ENCODE results near the gene DYNC1I1.

The DYNC1I1 gene

DNA sequence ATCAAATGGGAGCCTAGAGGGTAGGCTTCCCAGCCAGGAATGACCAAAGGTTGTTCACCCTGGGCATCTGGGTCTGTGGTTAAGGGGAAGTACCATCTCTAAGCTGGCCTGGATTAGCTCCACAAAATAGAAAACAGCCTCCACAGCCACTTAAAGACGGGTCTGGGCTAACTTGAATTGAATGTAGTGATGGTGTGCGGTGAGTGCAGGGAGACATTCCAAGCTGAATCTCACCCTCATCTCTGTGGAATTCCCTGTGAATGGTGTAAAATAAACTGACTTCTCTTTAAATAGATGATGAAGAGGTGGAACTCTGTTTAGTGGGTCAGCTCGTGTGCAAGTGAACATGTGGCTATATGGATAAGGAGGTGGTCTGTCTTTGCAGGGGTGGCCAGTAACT is 251.0 kb downstream of the DYNC1I1 start:
- POLR2A ChIA-PET = no interaction called here
- CTCF ChIA-PET = interaction anchor here (1.4 kb wide), 1 partner anchor 12 kb away, joined by 3 read pairs; no protein-coding TSS in a partner anchor
- TF ChIP-seq, protein P1, sequence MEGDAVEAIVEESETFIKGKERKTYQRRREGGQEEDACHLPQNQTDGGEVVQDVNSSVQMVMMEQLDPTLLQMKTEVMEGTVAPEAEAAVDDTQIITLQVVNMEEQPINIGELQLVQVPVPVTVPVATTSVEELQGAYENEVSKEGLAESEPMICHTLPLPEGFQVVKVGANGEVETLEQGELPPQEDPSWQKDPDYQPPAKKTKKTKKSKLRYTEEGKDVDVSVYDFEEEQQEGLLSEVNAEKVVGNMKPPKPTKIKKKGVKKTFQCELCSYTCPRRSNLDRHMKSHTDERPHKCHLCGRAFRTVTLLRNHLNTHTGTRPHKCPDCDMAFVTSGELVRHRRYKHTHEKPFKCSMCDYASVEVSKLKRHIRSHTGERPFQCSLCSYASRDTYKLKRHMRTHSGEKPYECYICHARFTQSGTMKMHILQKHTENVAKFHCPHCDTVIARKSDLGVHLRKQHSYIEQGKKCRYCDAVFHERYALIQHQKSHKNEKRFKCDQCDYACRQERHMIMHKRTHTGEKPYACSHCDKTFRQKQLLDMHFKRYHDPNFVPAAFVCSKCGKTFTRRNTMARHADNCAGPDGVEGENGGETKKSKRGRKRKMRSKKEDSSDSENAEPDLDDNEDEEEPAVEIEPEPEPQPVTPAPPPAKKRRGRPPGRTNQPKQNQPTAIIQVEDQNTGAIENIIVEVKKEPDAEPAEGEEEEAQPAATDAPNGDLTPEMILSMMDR (IDR thresholded peaks at IDR 0.05; ENCODE audit: control extremely low read depth, extremely low read depth, low read depth, missing control alignments) = no peak
- no peak for DNase-seq (ENCODE audit: extremely low spot score)

DNA sequence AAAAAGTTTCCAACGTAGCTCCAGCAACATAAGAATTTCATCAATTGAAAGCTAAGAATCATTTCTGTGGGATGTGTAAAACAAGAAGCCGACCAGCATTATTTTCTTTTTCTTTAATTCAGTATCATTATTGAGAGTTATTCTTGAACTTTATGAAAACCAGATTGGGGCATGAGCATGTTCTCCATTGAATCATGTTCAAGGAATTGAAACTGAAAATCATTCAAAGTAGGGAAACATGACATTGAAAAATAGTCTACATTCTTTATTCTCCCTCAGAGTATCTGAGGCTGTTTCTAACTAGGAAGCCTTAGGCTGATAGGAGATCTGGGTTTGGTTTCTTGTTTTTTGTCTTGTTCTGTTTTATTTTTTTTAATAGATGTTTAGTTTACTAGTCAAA is 253.7 kb downstream of the DYNC1I1 start:
- ChIA-PET POLR2A (no interaction called here), CTCF (no interaction called here)
- DNase-seq (ENCODE audit: extremely low spot score) = no peak
- TF ChIP-seq, protein P1 (IDR thresholded peaks at IDR 0.05; ENCODE audit: control extremely low read depth, extremely low read depth, low read depth, missing control alignments) = no peak

DNA sequence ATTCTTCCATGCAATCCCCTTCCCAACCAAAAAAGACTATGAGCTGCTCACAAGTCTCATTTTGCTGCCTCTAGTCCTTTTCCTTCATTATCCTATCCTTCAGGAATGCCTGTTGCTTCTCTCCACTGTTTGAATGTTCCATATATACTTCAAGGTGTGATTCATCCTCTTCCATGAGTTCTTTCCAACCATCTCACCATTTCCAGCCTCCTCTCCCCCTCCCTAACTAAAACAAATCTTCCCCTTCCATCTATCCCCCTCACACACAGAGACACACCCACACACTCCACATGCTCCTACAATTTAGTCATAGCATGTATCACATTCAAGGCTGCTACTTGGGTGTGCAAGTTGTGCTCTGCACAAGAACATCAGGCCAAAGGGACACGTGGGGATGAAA is 254.3 kb downstream of the DYNC1I1 start:
- DNase-seq (ENCODE audit: extremely low spot score) = no peak
- CTCF ChIA-PET = interaction anchor here (1.3 kb wide), 1 partner anchor 9 kb away, joined by 3 read pairs; no protein-coding TSS in a partner anchor

DNA sequence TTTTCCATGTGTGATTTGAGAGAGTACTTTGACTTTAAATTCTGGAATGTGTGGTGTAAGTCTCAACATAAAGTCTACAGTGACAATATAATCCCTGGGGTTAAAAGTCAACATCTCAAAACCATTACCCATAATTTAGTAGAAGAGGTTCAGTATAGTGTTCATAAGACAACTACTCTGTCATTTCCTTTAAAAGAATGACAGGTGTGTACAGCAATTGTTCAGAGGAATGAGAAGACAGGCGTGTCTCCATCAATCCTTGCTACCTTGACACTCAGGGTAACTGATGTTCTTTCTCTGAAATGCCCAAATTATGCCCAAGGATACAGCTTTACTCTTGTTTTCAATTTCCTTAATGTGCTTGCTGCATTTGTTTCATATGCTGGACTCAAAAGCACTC is 256.4 kb downstream of the DYNC1I1 start:
- no peak for DNase-seq (ENCODE audit: extremely low spot score)
- ChIA-PET CTCF (interaction anchor here (1.0 to 1.3 kb wide), 2 partner anchors 11 to 26 kb away, joined by 3 to 4 read pairs; no protein-coding TSS in a partner anchor), POLR2A (no interaction called here)
- TF ChIP-seq, protein P1 (IDR thresholded peaks at IDR 0.05; ENCODE audit: control extremely low read depth, extremely low read depth, low read depth, missing control alignments) = no peak

More for the DNA sequence above, 254.3 kb downstream of the DYNC1I1 start:
- TF ChIP-seq, protein P1 (IDR thresholded peaks at IDR 0.05; ENCODE audit: control extremely low read depth, extremely low read depth, low read depth, missing control alignments) = no peak
- POLR2A ChIA-PET = no interaction called here

DNA sequence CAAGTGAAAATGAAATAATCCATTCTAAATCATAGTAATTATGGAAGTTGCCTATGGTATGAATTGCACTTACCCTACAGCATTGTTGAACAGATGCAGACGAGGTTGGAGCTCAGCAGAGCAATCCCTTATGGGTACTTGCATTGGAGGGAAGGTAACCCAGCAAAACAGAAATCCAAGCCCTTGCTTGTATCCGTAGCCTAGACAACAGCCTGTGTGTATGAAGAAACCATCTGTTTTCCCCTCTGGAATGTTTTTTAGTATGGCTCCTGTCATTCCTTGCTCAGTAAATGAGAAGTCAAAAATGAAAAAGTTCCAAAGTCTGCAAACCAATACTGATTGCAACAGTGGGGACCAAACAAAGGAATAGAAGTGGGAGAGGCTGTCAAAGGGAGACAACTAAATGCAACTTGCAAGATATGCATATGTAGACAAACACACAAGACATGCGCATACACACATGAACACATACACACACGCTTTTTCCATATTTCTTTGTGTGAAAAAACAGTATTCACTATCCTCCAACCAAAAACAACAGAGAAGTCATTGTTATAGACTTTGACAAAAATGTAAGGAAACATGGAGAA is 260.8 kb downstream of the DYNC1I1 start:
- POLR2A ChIA-PET = no interaction called here
- TF ChIP-seq, protein P1 (IDR thresholded peaks at IDR 0.05; ENCODE audit: control extremely low read depth, extremely low read depth, low read depth, missing control alignments) = no peak
- CTCF ChIA-PET = no interaction called here
- no peak for DNase-seq (ENCODE audit: extremely low spot score)

DNA sequence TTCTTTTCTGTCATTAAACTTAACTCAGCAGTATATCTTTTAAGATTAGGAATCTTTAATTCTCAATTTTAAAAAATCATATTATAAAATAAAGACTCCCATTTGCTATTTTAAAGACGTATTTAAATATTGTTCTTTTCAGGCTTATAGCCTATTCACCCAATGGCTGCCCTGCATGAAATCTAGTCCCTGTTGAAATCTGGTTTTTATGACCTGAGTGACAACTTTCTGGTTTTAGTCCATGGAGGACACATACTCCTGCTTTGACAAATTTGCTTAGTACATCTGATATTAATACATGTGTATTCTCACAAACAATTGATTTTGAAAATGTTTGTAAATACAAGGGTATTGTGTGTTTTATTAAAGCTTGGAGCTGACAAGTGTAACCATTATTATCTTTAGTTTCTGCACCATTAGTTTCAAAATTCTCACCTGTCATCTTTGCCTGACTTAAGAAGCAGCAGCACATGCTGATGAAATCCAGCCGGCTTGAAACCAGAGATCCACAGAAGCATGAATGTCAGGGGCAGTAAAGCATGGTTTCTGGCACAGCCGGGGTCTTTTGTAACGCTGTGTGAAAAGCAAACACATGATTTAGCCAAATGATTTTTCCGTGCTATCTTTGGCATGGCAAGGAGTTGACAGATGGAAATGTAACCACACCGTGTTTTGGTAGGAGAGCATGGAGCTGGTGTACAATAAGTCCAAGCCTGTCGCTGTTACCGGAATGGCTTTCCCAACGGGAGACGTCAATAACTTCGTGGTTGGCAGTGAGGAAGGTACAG is 262.8 kb downstream of the DYNC1I1 start:
- DNase-seq (ENCODE audit: extremely low spot score) = no peak
- TF ChIP-seq, protein P1 (IDR thresholded peaks at IDR 0.05; ENCODE audit: control extremely low read depth, extremely low read depth, low read depth, missing control alignments) = no peak
- CTCF ChIA-PET = interaction anchor here (0.7 kb wide), 1 partner anchor 12 kb away, joined by 3 read pairs; no protein-coding TSS in a partner anchor
- POLR2A ChIA-PET = no interaction called here

All from GM10248 (cell line).